ENCODE results near the gene POLA2.
"Not testable (repeated sequence)": the region's sequence is repeated elsewhere in the genome, so short reads cannot be mapped to it uniquely, and the experiment has no call there.

Gene POLA2

GRCh38 chr11:65225279-65226102, 36.3 kb upstream of the POLA2 start:
- peak; percentile 60 for TF ChIP-seq CTCF (IDR thresholded peaks at IDR 0.05; ENCODE audit: borderline replicate concordance, insufficient read depth, low read depth, low read length)
- peak overlapping the region; percentile 46 for H3K4me3 ChIP-seq (ENCODE audit: low read depth, low read length)

DNA sequence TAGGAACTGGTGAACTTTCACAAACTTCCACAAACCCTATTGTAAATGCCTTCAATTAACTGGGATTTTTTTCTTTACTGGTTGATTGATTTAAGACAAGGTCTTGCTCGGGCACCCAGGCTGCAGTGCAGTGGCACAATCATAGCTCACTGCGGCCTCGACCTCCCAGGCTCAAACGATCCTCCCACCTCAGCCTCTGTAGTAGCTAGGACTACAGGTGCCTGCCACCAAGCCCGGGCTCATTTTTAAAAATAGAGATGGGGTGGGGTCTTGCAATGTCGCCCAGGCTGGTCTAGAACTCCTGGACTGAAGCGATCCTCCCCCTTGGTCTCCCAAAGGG, 35.7 kb upstream of the POLA2 start:
- peak overlapping the region; percentile 46 for H3K4me3 ChIP-seq (ENCODE audit: low read depth, low read length)

GRCh38 chr11:65227879-65228278, 33.9 kb upstream of the POLA2 start:
- TF ChIP-seq CTCF (IDR thresholded peaks at IDR 0.05; ENCODE audit: borderline replicate concordance, insufficient read depth, low read depth, low read length), result no peak
- H3K4me3 ChIP-seq (ENCODE audit: low read depth, low read length), result no peak overlapping the region

More for the DNA sequence above, 35.7 kb upstream of the POLA2 start:
- no peak for TF ChIP-seq CTCF (IDR thresholded peaks at IDR 0.05; ENCODE audit: borderline replicate concordance, insufficient read depth, low read depth, low read length)

GRCh38 chr11:65236194-65237059, 25.3 kb upstream of the POLA2 start:
- no peak overlapping the region for H3K4me3 ChIP-seq (ENCODE audit: low read depth, low read length)
- TF ChIP-seq CTCF (IDR thresholded peaks at IDR 0.05; ENCODE audit: borderline replicate concordance, insufficient read depth, low read depth, low read length), result no peak

GRCh38 chr11:65238302-65238701, 23.5 kb upstream of the POLA2 start:
- not testable (repeated sequence) for H3K4me3 ChIP-seq (ENCODE audit: low read depth, low read length)

DNA sequence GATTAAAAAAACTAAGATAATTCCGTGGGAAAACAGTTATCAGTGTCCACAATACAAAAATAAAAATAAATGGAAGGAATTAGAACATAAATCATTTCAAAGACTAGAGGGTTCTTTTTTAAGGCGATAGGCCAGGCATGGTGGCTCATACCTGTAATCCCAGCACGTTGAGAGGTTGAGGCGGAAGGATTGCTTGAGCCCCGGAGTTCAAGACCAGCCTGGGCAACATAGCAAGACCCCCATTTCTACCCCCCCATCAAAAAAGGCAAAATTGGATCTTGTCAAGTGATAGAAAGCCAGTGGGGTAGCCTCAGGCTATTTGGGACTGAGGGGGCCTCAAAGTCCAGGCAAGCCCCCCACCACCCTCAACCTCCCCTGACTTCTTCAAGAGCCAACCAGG, 20.6 kb upstream of the POLA2 start:
- H3K4me3 ChIP-seq (ENCODE audit: low read depth, low read length), result no peak overlapping the region
- no peak for TF ChIP-seq CTCF (IDR thresholded peaks at IDR 0.05; ENCODE audit: borderline replicate concordance, insufficient read depth, low read depth, low read length)

GRCh38 chr11:65241692-65242091, 20.1 kb upstream of the POLA2 start:
- no peak overlapping the region for H3K4me3 ChIP-seq (ENCODE audit: low read depth, low read length)
- no peak for TF ChIP-seq CTCF (IDR thresholded peaks at IDR 0.05; ENCODE audit: borderline replicate concordance, insufficient read depth, low read depth, low read length)
